GM06990 (cell line): ENCODE data around the gene SEC11C.

Experiments
- DNase-seq: peaks from one replicate; pipeline ENCODE4 v3.0.0-alpha.2; 2011; ENCODE audit not compliant: insufficient read length; ENCODE audit errors: extremely low read depth
- H3K27me3 ChIP-seq: replicated peaks from 2 replicates; pipeline ENCODE4 v1.6.0; 2011; ENCODE audit warnings: low read length; ENCODE audit not compliant: control insufficient read depth, insufficient read depth
- H3K36me3 ChIP-seq: 2 replicates; pipeline ENCODE4 v1.5.1; 2011; ENCODE audit warnings: low read length; ENCODE audit not compliant: control insufficient read depth, insufficient read depth
- H3K4me3 ChIP-seq: replicated peaks from 2 replicates; pipeline ENCODE4 v1.5.1; 2011; ENCODE audit warnings: low read depth, mild to moderate bottlenecking, control low read depth, low read length
- TF ChIP-seq, protein P1 (sequence below): IDR thresholded peaks from 2 replicates; pipeline ENCODE4 v1.5.1; 2011; ENCODE audit warnings: low read length, control low read depth, mild to moderate bottlenecking, inconsistent platforms; ENCODE audit not compliant: insufficient read depth, poor library complexity, severe bottlenecking

Gene SEC11C

DNA sequence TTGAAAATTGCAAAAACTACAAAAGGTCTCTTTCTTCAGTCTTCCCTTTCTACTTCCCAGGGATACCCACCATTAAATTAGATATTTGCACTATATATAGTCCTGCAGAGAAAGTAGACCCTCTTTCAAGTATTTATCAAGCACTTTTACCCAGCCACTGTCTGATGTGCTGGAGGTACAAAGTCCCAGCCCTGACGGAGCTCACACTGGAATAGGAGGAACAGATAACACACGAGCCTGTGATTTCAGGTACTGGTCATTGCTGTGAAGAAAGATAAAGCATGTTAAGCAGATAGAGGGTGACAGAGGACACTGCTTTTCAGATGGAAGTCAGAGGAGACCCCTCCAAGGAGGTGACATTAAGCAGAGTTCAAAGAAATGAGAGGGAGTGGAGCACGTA lies 19.6 kb downstream of the SEC11C start:
- peaks cover 7% of the 10 kb centered on the region for H3K36me3 ChIP-seq
- TF ChIP-seq, protein P1, sequence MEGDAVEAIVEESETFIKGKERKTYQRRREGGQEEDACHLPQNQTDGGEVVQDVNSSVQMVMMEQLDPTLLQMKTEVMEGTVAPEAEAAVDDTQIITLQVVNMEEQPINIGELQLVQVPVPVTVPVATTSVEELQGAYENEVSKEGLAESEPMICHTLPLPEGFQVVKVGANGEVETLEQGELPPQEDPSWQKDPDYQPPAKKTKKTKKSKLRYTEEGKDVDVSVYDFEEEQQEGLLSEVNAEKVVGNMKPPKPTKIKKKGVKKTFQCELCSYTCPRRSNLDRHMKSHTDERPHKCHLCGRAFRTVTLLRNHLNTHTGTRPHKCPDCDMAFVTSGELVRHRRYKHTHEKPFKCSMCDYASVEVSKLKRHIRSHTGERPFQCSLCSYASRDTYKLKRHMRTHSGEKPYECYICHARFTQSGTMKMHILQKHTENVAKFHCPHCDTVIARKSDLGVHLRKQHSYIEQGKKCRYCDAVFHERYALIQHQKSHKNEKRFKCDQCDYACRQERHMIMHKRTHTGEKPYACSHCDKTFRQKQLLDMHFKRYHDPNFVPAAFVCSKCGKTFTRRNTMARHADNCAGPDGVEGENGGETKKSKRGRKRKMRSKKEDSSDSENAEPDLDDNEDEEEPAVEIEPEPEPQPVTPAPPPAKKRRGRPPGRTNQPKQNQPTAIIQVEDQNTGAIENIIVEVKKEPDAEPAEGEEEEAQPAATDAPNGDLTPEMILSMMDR, result no peak

DNA sequence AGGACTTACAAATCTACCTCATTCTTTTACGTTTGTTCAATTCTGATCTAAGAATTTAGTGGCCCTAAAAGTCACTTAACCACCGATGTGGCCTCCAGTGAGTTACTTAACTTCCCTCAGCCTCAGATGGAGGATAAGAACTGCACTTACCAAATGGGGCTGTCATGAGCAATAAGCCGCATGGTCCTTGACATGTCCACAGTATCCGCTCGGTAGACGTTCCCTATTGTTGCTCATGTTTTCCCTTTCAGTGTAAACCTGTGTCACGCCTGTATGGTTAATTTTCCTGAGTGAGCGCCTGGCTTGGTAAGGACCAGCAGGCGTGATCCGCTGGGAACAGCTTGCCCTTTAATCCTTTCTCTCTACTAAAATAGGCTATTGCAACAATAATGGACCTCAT lies 20.3 kb downstream of the SEC11C start:
- DNase-seq, result no peak
- Histone ChIP-seq H3K4me3 (no peak overlapping the region), H3K36me3 (peaks cover 4% of the 10 kb centered on the region), H3K27me3 (no peaks in the 10 kb centered on the region)
- TF ChIP-seq, protein P1, result no peak

More for the DNA sequence above, 19.6 kb downstream of the SEC11C start:
- Histone ChIP-seq H3K4me3 (no peak overlapping the region), H3K27me3 (no peaks in the 10 kb centered on the region)
- DNase-seq, result no peak

DNA sequence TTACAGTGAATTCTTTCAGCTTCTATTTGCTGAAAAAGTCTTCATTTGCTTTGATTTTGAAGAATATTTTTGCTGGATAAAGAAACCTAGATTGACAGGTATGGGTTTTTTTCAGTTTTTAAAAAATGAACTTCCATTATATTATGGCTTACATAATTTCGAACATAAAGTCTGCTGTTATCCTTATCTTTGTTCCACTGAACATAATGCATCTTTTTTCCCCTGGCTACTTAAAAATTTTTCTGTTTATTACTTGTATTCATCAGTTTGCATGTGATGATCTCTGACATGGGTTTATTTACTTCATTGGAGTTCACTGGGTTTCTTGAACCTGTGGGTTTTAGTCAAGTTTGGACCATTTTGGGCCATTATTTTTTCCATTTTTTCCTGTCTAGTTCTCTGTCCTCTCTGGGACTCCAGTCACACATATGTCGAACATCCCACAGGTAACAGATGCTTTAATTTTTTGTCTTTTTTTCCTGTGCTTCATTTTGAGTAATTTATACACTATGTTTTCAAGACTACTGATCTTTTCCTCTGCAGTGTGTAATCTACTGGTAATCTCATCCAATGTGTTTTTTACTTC lies 33.1 kb downstream of the SEC11C start:
- Histone ChIP-seq H3K36me3 (no peaks in the 10 kb centered on the region), H3K27me3 (no peaks in the 10 kb centered on the region; the same call in 1 of the 2 replicates), H3K4me3 (no peak overlapping the region)
- TF ChIP-seq, protein P1, result no peak
- DNase-seq, result no peak

DNA sequence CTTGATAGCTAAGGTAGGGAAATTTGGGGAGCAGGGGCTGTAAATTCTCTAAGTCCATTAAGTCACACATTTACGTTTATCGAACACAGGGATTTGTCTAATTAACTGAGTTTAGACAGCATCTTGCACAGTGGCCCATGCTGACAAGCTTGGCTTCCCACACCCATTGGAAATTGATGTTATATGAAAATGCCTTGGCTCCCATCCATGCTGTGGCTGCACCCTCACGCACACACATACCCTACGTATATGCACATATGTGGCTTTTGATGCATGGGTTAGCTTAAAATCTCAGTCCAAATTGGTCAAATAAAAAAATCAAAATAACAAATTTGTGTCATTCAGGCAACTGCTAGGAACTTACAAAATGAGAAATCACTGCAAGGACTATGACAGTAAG lies 37.8 kb downstream of the SEC11C start:
- TF ChIP-seq, protein P1, result no peak
- Histone ChIP-seq H3K27me3 (no peaks in the 10 kb centered on the region; the same call in 1 of the 2 replicates), H3K36me3 (no peaks in the 10 kb centered on the region), H3K4me3 (no peak overlapping the region)
- DNase-seq, result no peak

DNA sequence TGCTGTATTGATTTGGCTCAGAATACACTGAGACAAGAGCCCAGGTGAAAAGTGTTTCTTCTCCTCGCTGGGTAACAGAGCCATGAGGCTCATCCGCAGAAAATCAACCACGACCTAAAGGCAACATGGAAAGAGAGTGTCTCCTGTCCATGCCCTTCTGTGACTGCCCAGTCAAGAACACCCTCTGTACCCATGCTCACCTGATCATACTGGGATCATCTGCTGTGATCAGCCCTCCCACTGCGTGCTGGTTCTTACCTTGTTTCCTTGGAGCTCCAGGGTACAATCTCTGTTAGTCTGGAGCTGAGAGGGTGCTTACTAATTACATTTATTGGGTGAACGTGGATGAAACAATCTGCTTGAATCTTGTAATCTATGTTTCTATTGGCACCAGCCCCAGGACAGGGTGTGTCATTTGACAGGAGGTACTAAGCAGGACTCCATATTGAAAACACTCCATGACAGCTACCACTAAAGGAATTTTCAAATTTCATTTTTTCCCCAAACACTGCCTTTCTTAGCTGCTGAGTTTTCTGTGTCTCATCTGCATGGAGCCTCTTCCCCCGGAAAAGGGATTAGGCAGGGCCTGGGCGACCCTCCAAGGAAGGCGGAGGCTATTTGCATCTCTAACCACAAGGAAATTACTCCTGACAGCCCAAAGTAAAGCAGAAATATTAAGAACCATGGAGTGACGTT lies 40.6 kb downstream of the SEC11C start:
- Histone ChIP-seq H3K27me3 (no peaks in the 10 kb centered on the region; the same call in 1 of the 2 replicates), H3K36me3 (no peaks in the 10 kb centered on the region), H3K4me3 (no peak overlapping the region)
- TF ChIP-seq, protein P1, result no peak
- no peak for DNase-seq
